HEK293 (cell line): ENCODE results near the gene AHCYL1.

ENCODE experiments used
- CTCF ChIA-PET: fragments of 350-600 bp; formaldehyde crosslinking; extraction: SDS; loops from one replicate; lab custom pipeline; 2021; ENCODE audit warnings: antibody characterized with exemption; lab: Yijun Ruan, JAX
- POLR2A ChIA-PET: fragments of 300-600 bp; formaldehyde crosslinking; extraction: SDS; loops from one replicate; lab custom pipeline; 2020; ENCODE audit warnings: antibody characterized with exemption, inconsistent platforms; lab: Yijun Ruan, JAX
- H3K27ac ChIP-seq: fragments of 200-500 bp; sonication (Bioruptor generic); 2 replicates; pipeline ENCODE4 v1.5.1; 2014; ENCODE audit warnings: low read depth, low read length, control low read depth, inconsistent platforms; ENCODE audit errors: extremely low read depth
- H3K36me3 ChIP-seq, 2 experiments: fragments of 200-500 bp in 1 of 2; sonication (Bioruptor generic) in 1 of 2; 1 replicate in 1 of 2; 2 replicates in 1 of 2; pipeline ENCODE4 v1.5.1; 2014 to 2017; ENCODE audit warnings: inconsistent platforms in 2 of 2, low read length in 2 of 2; ENCODE audit not compliant: control insufficient read depth in 2 of 2, insufficient read depth in 1 of 2
- H3K4me1 ChIP-seq: fragments of 200-500 bp; sonication (Bioruptor generic); 2 replicates; pipeline ENCODE4 v1.5.1; 2014; ENCODE audit warnings: mild to moderate bottlenecking, low read length, inconsistent platforms; ENCODE audit not compliant: control insufficient read depth, insufficient read depth
- H3K4me3 ChIP-seq: 2 replicates; pipeline ENCODE4 v1.5.1; 2011; ENCODE audit warnings: low read depth, mild to moderate bottlenecking, control low read depth, low read length, moderate library complexity
- H3K9me3 ChIP-seq: fragments of 200-500 bp; sonication (Bioruptor generic); 2 replicates; pipeline ENCODE4 v1.5.1; 2014; ENCODE audit warnings: low read depth, low read length, inconsistent platforms; ENCODE audit not compliant: control insufficient read depth, insufficient read depth
- HOXC10 ChIP-seq: sonication (generic); formaldehyde crosslinking; IDR thresholded peaks from 2 replicates; pipeline ENCODE4 v1.8.1; 2023; ENCODE audit warnings: mild to moderate bottlenecking, missing genetic modification reagents
- IKZF3 ChIP-seq: fragments of 450-650 bp; IDR thresholded peaks from 2 replicates; pipeline ENCODE4 v1.5.0; 2018; ENCODE audit warnings: missing biosample characterization, mild to moderate bottlenecking, missing genetic modification characterization, moderate library complexity
- MEIS1 ChIP-seq: sonication (generic); formaldehyde crosslinking; IDR thresholded peaks from 2 replicates; pipeline ENCODE4 v1.8.1; 2022; ENCODE audit warnings: missing genetic modification reagents, mild to moderate bottlenecking, borderline replicate concordance
- PRDM6 ChIP-seq: fragments of 450-650 bp; formaldehyde crosslinking; IDR thresholded peaks from 2 replicates; pipeline ENCODE4 v1.5.1; 2017; ENCODE audit warnings: missing biosample characterization, missing genetic modification characterization
- WT1 ChIP-seq: fragments of 450-650 bp; formaldehyde crosslinking; IDR thresholded peaks from 2 replicates; pipeline ENCODE4 v1.5.1; 2016; ENCODE audit warnings: missing biosample characterization, missing genetic modification characterization
- ZFP69B ChIP-seq: fragments of 450-650 bp; formaldehyde crosslinking; IDR thresholded peaks from 2 replicates; pipeline ENCODE4 v1.5.1; 2016; ENCODE audit warnings: missing biosample characterization, missing genetic modification characterization
- ZIC2 ChIP-seq: fragments of 450-650 bp; formaldehyde crosslinking; IDR thresholded peaks from 2 replicates; pipeline ENCODE4 v1.5.1; 2016; ENCODE audit warnings: missing biosample characterization, missing genetic modification characterization
- ZNF148 ChIP-seq: fragments of 450-650 bp; formaldehyde crosslinking; IDR thresholded peaks from 2 replicates; pipeline ENCODE4 v1.5.0; 2017; ENCODE audit warnings: missing biosample characterization, missing genetic modification characterization, borderline replicate concordance
- ZNF184 ChIP-seq: fragments of 450-650 bp; IDR thresholded peaks from 2 replicates; pipeline ENCODE4 v1.5.1; 2018; ENCODE audit warnings: missing biosample characterization, mild to moderate bottlenecking, missing genetic modification characterization
- ZNF221 ChIP-seq: fragments of 450-650 bp; formaldehyde crosslinking; IDR thresholded peaks from 2 replicates; pipeline ENCODE4 v1.5.1; 2017; ENCODE audit warnings: missing biosample characterization, missing genetic modification characterization, borderline replicate concordance
- ZNF223 ChIP-seq: fragments of 450-650 bp; formaldehyde crosslinking; IDR thresholded peaks from 2 replicates; pipeline ENCODE4 v1.5.1; 2016; ENCODE audit warnings: missing biosample characterization, missing genetic modification characterization
- ZNF473 ChIP-seq: fragments of 450-650 bp; formaldehyde crosslinking; IDR thresholded peaks from 2 replicates; pipeline ENCODE4 v1.5.1; 2017; ENCODE audit warnings: missing biosample characterization, missing genetic modification characterization
- ZNF560 ChIP-seq: fragments of 450-650 bp; formaldehyde crosslinking; IDR thresholded peaks from 2 replicates; pipeline ENCODE4 v1.5.1; 2017; ENCODE audit warnings: missing biosample characterization, missing genetic modification characterization, borderline replicate concordance
- ZNF629 ChIP-seq: fragments of 450-650 bp; formaldehyde crosslinking; IDR thresholded peaks from 2 replicates; pipeline ENCODE4 v1.5.1; 2017; ENCODE audit warnings: missing biosample characterization, missing genetic modification characterization
- ZNF660 ChIP-seq: fragments of 450-650 bp; IDR thresholded peaks from 2 replicates; pipeline ENCODE4 v1.5.1; 2018; ENCODE audit warnings: missing biosample characterization, mild to moderate bottlenecking, missing genetic modification characterization
- ZNF692 ChIP-seq: fragments of 450-650 bp; formaldehyde crosslinking; IDR thresholded peaks from 2 replicates; pipeline ENCODE4 v1.5.1; 2016; ENCODE audit warnings: missing biosample characterization, missing genetic modification characterization
- ZNF701 ChIP-seq: fragments of 450-650 bp; formaldehyde crosslinking; IDR thresholded peaks from 2 replicates; pipeline ENCODE4 v1.5.1; 2016; ENCODE audit warnings: missing biosample characterization, missing genetic modification characterization
- ZNF792 ChIP-seq: fragments of 450-650 bp; formaldehyde crosslinking; IDR thresholded peaks from 2 replicates; pipeline ENCODE4 v1.5.1; 2016; ENCODE audit warnings: missing biosample characterization, missing genetic modification characterization
- TF ChIP-seq, protein P1 (sequence below): fragments of 450-650 bp; formaldehyde crosslinking; IDR thresholded peaks from 2 replicates; pipeline ENCODE4 v1.5.1; 2016; ENCODE audit warnings: missing biosample characterization, missing genetic modification characterization
- TF ChIP-seq, protein P2 (sequence below): fragments of 450-650 bp; formaldehyde crosslinking; IDR thresholded peaks from 2 replicates; pipeline ENCODE4 v1.5.1; 2017; ENCODE audit warnings: missing biosample characterization, missing genetic modification characterization

Gene AHCYL1

DNA sequence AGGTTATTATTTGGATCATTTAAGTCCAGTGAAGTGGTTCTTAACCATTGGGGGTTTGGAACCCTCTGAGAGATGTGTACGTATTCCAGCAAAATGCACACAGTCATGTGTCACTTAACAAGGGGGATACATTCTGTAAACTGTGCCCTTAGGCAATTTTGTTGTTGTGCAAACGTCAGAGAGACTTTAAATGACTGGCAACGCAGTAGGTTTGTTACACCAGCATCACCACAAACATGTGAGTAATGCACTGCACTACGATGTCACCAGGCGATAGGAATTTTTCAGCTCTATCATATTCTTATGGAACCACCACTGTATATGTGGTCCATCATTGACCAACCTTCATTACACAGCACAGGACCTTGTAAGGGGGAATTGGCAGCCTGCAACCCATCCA lies 11.9 kb downstream of the AHCYL1 start (continued):
- TF ChIP-seq HOXC10 (no peak), ZNF692 (tag by site-specific recombination) (0 out of 2 replicates have a peak, but pooled peaks have one; percentile 28), IKZF3 (tag by site-specific recombination) (no peak), ZNF629 (tag by site-specific recombination) (peak; percentile 94), ZIC2 (peak; percentile 28), ZNF473 (tag by site-specific recombination) (no peak), ZNF701 (no peak), ZNF148 (no peak), ZNF223 (tag by site-specific recombination) (no peak), ZNF660 (tag by site-specific recombination) (0 out of 2 replicates have a peak, but pooled peaks have one; percentile 24), ZNF792 (no peak), MEIS1 (CRISPR knock-in tag) (no peak)
- TF ChIP-seq, protein P1, sequence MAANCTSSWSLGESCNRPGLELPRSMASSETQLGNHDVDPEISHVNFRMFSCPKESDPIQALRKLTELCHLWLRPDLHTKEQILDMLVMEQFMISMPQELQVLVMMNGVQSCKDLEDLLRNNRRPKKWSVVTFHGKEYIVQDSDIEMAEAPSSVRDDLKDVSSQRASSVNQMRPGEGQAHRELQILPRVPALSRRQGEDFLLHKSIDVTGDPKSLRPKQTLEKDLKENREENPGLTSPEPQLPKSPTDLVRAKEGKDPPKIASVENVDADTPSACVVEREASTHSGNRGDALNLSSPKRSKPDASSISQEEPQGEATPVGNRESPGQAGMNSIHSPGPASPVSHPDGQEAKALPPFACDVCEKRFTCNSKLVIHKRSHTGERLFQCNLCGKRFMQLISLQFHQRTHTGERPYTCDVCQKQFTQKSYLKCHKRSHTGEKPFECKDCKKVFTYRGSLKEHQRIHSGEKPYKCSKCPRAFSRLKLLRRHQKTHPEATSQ (tag by site-specific recombination) = no peak
- TF ChIP-seq, protein P2, sequence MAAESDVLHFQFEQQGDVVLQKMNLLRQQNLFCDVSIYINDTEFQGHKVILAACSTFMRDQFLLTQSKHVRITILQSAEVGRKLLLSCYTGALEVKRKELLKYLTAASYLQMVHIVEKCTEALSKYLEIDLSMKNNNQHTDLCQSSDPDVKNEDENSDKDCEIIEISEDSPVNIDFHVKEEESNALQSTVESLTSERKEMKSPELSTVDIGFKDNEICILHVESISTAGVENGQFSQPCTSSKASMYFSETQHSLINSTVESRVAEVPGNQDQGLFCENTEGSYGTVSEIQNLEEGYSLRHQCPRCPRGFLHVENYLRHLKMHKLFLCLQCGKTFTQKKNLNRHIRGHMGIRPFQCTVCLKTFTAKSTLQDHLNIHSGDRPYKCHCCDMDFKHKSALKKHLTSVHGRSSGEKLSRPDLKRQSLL = peak; percentile 85

- CTCF ChIA-PET = interaction anchor here (0.5 to 4.5 kb wide), 9 partner anchors 13 to 499 kb away, joined by 3 to 34 read pairs (median 3); partner anchors contain the start of gene AHCYL1
- H3K4me3 ChIP-seq = no peak overlapping the region
- H3K36me3 ChIP-seq = peaks cover 0 to 9% of the 10 kb centered on the region in 2 experiments; a peak in 2 of 3 replicates
- TF ChIP-seq ZNF221 (tag by site-specific recombination) (no peak), WT1 (tag by site-specific recombination) (peak; percentile 80; the same call in 1 of the 2 replicates), ZNF184 (no peak)
- H3K9me3 ChIP-seq = no peaks in the 10 kb centered on the region
- no peak overlapping the region for H3K27ac ChIP-seq
- H3K4me1 ChIP-seq = peaks cover 6% of the 10 kb centered on the region; the same call in 1 of the 2 replicates
- POLR2A ChIA-PET = interaction anchor here (3.1 kb wide), 1 partner anchor 13 kb away, joined by 11 read pairs; the partner anchor contains the start of gene AHCYL1
Observed at GRCh38 chr1:109997204-109997866, 12.8 kb downstream of the AHCYL1 start.

DNA sequence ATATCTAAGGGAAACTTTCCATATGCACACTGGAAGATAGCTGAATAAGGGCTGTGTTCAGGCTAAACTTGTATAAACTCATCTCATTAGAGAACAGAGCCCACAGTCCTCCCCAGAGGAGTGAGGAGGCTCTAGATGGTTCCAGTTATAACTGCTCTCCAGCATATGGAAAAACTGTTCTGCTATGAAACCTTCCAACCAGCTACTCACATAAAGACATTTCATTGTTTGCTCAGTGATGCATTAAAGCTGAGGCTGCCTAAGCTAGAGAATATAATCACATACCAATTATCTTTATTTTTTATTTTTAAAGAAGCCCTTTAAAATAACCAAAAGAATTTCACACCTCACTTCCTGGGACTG lies 13.3 kb downstream of the AHCYL1 start:
- TF ChIP-seq ZNF560 (tag by site-specific recombination) (no peak), ZFP69B (no peak), PRDM6 (peak; percentile 68)
- CTCF ChIA-PET = interaction anchor here (0.6 to 4.5 kb wide), 8 partner anchors 12 to 465 kb away, joined by 3 to 34 read pairs (median 4); partner anchors contain the start of gene AHCYL1
- H3K27ac ChIP-seq = no peak overlapping the region
- no peaks in the 10 kb centered on the region for H3K9me3 ChIP-seq
- H3K4me3 ChIP-seq = no peak overlapping the region
- H3K4me1 ChIP-seq = peaks cover 6% of the 10 kb centered on the region; the same call in 1 of the 2 replicates
- POLR2A ChIA-PET = interaction anchor here (3.1 kb wide), 1 partner anchor 14 kb away, joined by 11 read pairs; the partner anchor contains the start of gene AHCYL1
- peaks cover 0 to 9% of the 10 kb centered on the region in 2 experiments; a peak in 2 of 3 replicates for H3K36me3 ChIP-seq
